Neutrophil (primary cell): ENCODE measurements around the gene ITPRIP.

Experiments used
- H3K27ac ChIP-seq: fragments of 200-600 bp; sonication (generic); 2 replicates; pipeline ENCODE4 v1.5.1; 2016; ENCODE audit warnings: mild to moderate bottlenecking, moderate library complexity
- H3K27me3 ChIP-seq: fragments of 200-600 bp; sonication (generic); 2 replicates; pipeline ENCODE4 v1.6.0; 2016; ENCODE audit warnings: mild to moderate bottlenecking
- H3K36me3 ChIP-seq: fragments of 200-600 bp; sonication (generic); 2 replicates; pipeline ENCODE4 v1.5.1; 2017
- H3K4me1 ChIP-seq, 2 experiments: fragments of 200-600 bp in 1 of 2; sonication (generic) in 1 of 2; 1 replicate in 1 of 2; 2 replicates in 1 of 2; pipeline versions ENCODE4 v1.5.1 to v1.6.1; 2013 to 2016; ENCODE audit warnings: low read depth in 1 of 2, low read length in 1 of 2, mild to moderate bottlenecking in 1 of 2, moderate library complexity in 1 of 2; ENCODE audit not compliant: control insufficient read depth in 1 of 2, insufficient read depth in 1 of 2
- H3K4me3 ChIP-seq, 2 experiments: fragments of 200-600 bp in 1 of 2; sonication (generic) in 1 of 2; 1 replicate in 1 of 2; 2 replicates in 1 of 2; pipeline ENCODE4 v1.5.1; 2013 to 2016; ENCODE audit warnings: low read depth in 1 of 2, low read length in 1 of 2, mild to moderate bottlenecking in 1 of 2, moderate library complexity in 1 of 2
- H3K9me3 ChIP-seq: fragments of 200-600 bp; sonication (generic); 2 replicates; pipeline ENCODE4 v1.5.1; 2016
- CTCF ChIP-seq: fragments of 200-600 bp; sonication (generic); IDR thresholded peaks from 2 replicates; pipeline ENCODE4 v1.5.1; 2016; ENCODE audit warnings: antibody characterized with exemption

Gene ITPRIP

GRCh38 chr10:104297697-104298660, 40.3 kb downstream of the ITPRIP start:
- H3K4me3 ChIP-seq: no peak overlapping the region
- no peaks in the 10 kb centered on the region for H3K36me3 ChIP-seq
- peaks cover 10 to 19% of the 10 kb centered on the region in 2 experiments for H3K4me1 ChIP-seq
- TF ChIP-seq CTCF: no peak
- H3K27me3 ChIP-seq: no peaks in the 10 kb centered on the region
- H3K27ac ChIP-seq: no peak overlapping the region
- no peaks in the 10 kb centered on the region for H3K9me3 ChIP-seq

- no peaks in the 10 kb centered on the region for H3K9me3 ChIP-seq
- no peaks in the 10 kb centered on the region for H3K27me3 ChIP-seq
- H3K36me3 ChIP-seq: no peaks in the 10 kb centered on the region
- no peak for TF ChIP-seq CTCF
- H3K4me3 ChIP-seq: no peak overlapping the region
- peaks cover 14 to 21% of the 10 kb centered on the region in 2 experiments for H3K4me1 ChIP-seq
- H3K27ac ChIP-seq: no peak overlapping the region
Measured at GRCh38 chr10:104296687-104297436, 41.4 kb downstream of the ITPRIP start.

- Histone ChIP-seq H3K4me1 (peaks cover 14 to 18% of the 10 kb centered on the region in 2 experiments), H3K36me3 (no peaks in the 10 kb centered on the region), H3K4me3 (no peak overlapping the region), H3K9me3 (no peaks in the 10 kb centered on the region), H3K27me3 (peaks cover 10% of the 10 kb centered on the region), H3K27ac (no peak overlapping the region)
- TF ChIP-seq CTCF: no peak
Measured at GRCh38 chr10:104293781-104294321, 44.4 kb downstream of the ITPRIP start.

- Histone ChIP-seq H3K27me3 (peaks cover 11% of the 10 kb centered on the region), H3K4me1 (peaks cover 14 to 18% of the 10 kb centered on the region in 2 experiments), H3K27ac (no peak overlapping the region), H3K4me3 (no peak overlapping the region), H3K9me3 (no peaks in the 10 kb centered on the region), H3K36me3 (no peaks in the 10 kb centered on the region)
- no peak for TF ChIP-seq CTCF
Measured at GRCh38 chr10:104293011-104293410, 45.3 kb downstream of the ITPRIP start.

- H3K36me3 ChIP-seq: no peaks in the 10 kb centered on the region
- peak overlapping the region; percentile 73 for H3K27ac ChIP-seq
- no peaks in the 10 kb centered on the region for H3K9me3 ChIP-seq
- H3K27me3 ChIP-seq: peaks cover 11% of the 10 kb centered on the region
- peaks cover 14 to 18% of the 10 kb centered on the region in 2 experiments for H3K4me1 ChIP-seq
- peak overlapping the region; percentile 12 to 47 for H3K4me3 ChIP-seq
- peak; percentile 100 for TF ChIP-seq CTCF
Measured at GRCh38 chr10:104291439-104291951, 46.8 kb downstream of the ITPRIP start.
